ENCODE results near the gene PNLIPRP1. TPM values are rescaled to one million over a fixed set of nuclear protein-coding genes. Genes with fewer than 3 reads are reported as not detected.

The PNLIPRP1 gene
- total RNA-seq, 1 donor from 2014 or later: not detected

- no peak for TF ChIP-seq CTCF (IDR thresholded peaks at IDR 0.05; ENCODE audit: unreplicated experiment)
- no peak overlapping the region for H3K4me3 Mint-ChIP-seq (ENCODE audit: unreplicated experiment)
- DNase-seq (ENCODE audit: low spot score): no peak
- no peaks in the 10 kb centered on the region for H3K4me1 Mint-ChIP-seq (ENCODE audit: unreplicated experiment)
- H3K9me3 Mint-ChIP-seq (ENCODE audit: unreplicated experiment): no peaks in the 10 kb centered on the region
- no peaks in the 10 kb centered on the region for H3K36me3 Mint-ChIP-seq (ENCODE audit: low read depth, unreplicated experiment)
- peaks cover 8% of the 10 kb centered on the region for H3K27me3 Mint-ChIP-seq (ENCODE audit: unreplicated experiment)
- H3K27ac Mint-ChIP-seq (ENCODE audit: unreplicated experiment): no peak overlapping the region
Observed at GRCh38 chr10:116607336-116607735, 16.6 kb downstream of the PNLIPRP1 start.

GRCh38 chr10:116608686-116609594, 18.2 kb downstream of the PNLIPRP1 start:
- peaks cover 10% of the 10 kb centered on the region for H3K27me3 Mint-ChIP-seq (ENCODE audit: unreplicated experiment)
- no peak overlapping the region for H3K27ac Mint-ChIP-seq (ENCODE audit: unreplicated experiment)
- H3K9me3 Mint-ChIP-seq (ENCODE audit: unreplicated experiment): no peaks in the 10 kb centered on the region
- no peak for DNase-seq (ENCODE audit: low spot score)
- no peak for TF ChIP-seq CTCF (IDR thresholded peaks at IDR 0.05; ENCODE audit: unreplicated experiment)
- no peaks in the 10 kb centered on the region for H3K4me1 Mint-ChIP-seq (ENCODE audit: unreplicated experiment)
- no peaks in the 10 kb centered on the region for H3K36me3 Mint-ChIP-seq (ENCODE audit: low read depth, unreplicated experiment)
- peak overlapping the region; percentile 85 for H3K4me3 Mint-ChIP-seq (ENCODE audit: unreplicated experiment)

GRCh38 chr10:116610443-116611152, 19.8 kb downstream of the PNLIPRP1 start:
- H3K36me3 Mint-ChIP-seq (ENCODE audit: low read depth, unreplicated experiment): no peaks in the 10 kb centered on the region
- no peak for DNase-seq (ENCODE audit: low spot score)
- no peaks in the 10 kb centered on the region for H3K4me1 Mint-ChIP-seq (ENCODE audit: unreplicated experiment)
- peaks cover 12% of the 10 kb centered on the region for H3K27me3 Mint-ChIP-seq (ENCODE audit: unreplicated experiment)
- no peak overlapping the region for H3K27ac Mint-ChIP-seq (ENCODE audit: unreplicated experiment)
- no peak overlapping the region for H3K4me3 Mint-ChIP-seq (ENCODE audit: unreplicated experiment)
- no peak for TF ChIP-seq CTCF (IDR thresholded peaks at IDR 0.05; ENCODE audit: unreplicated experiment)
- no peaks in the 10 kb centered on the region for H3K9me3 Mint-ChIP-seq (ENCODE audit: unreplicated experiment)

- no peak for DNase-seq (ENCODE audit: low spot score)
- Mint-ChIP-seq H3K27ac (ENCODE audit: unreplicated experiment) (no peak overlapping the region), H3K27me3 (ENCODE audit: unreplicated experiment) (peaks cover 12% of the 10 kb centered on the region), H3K4me1 (ENCODE audit: unreplicated experiment) (no peaks in the 10 kb centered on the region), H3K36me3 (ENCODE audit: low read depth, unreplicated experiment) (no peaks in the 10 kb centered on the region), H3K9me3 (ENCODE audit: unreplicated experiment) (no peaks in the 10 kb centered on the region), H3K4me3 (ENCODE audit: unreplicated experiment) (no peak overlapping the region)
- no peak for TF ChIP-seq CTCF (IDR thresholded peaks at IDR 0.05; ENCODE audit: unreplicated experiment)
Observed at GRCh38 chr10:116611153-116611545, 20.4 kb downstream of the PNLIPRP1 start.

Measured in endothelial cell (in vitro differentiated cells).